GM10248 (cell line): ENCODE data around the gene ZNF652.
"Not testable (repeated sequence)": the region's sequence is repeated elsewhere in the genome, so short reads cannot be mapped to it uniquely, and the experiment has no call there.

Experiments
- CTCF ChIA-PET: fragments of 300-600 bp; sonication (Branson Sonifier 250); formaldehyde crosslinking; extraction: SDS; loops from one replicate; lab custom pipeline; 2021; ENCODE audit warnings: antibody characterized with exemption; lab: Yijun Ruan, JAX
- POLR2A ChIA-PET: fragments of 350-650 bp; sonication (Branson Sonifier 250); formaldehyde crosslinking; extraction: SDS; loops from one replicate; lab custom pipeline; 2020; ENCODE audit warnings: antibody characterized with exemption; lab: Yijun Ruan, JAX
- DNase-seq: peaks from one replicate; pipeline ENCODE4 v3.0.0; 2012; ENCODE audit errors: extremely low spot score
- CTCF ChIP-seq: IDR thresholded peaks from 2 replicates; pipeline ENCODE4 v1.5.1; 2012; ENCODE audit warnings: mild to moderate bottlenecking, low read depth; ENCODE audit errors: extremely low read depth, missing control alignments, control extremely low read depth

Gene ZNF652

DNA sequence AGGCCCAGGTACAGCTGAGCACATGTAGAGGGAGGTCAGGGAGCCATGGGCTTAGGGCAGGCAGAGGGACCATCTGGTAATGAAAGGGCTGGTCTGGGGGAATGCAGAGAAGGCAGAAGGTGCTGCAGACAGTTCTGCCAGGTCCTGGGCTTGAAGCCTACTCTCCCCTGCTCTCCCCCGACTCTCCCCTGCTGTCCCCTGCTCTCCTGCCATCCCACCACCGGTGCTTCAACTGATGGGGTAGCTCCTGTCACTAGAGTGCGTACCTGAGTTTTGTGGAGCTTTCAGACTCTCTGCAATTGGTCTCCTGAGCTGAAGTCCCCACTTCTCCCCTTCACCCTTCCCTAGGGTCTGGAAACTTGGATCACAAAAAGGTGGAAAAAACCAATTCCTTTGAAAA lies 94.1 kb downstream of the ZNF652 start:
- no peak for DNase-seq
- TF ChIP-seq CTCF, result no peak
- ChIA-PET POLR2A (no interaction called here), CTCF (no interaction called here)

DNA sequence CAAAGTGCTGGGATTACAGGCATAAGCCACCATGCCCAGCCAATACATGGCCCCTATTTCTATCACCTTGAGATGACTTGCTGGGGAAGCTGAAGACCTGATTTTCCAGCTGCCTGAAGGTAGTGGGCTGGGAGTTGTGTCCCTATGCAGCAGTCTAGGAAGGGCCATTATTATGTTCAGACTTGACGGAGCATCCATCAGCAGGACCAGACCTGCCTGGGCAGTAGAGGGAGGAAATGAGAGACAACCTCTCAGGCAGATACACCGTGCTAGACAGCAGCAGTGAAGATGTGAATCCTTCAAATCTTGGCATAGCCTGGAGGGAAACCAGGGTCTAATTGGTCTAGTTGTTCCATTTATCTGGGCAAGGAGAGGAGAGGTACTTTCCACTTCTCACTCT lies 95.8 kb downstream of the ZNF652 start:
- CTCF ChIA-PET, result no interaction called here
- TF ChIP-seq CTCF, result no peak
- no peak for DNase-seq
- POLR2A ChIA-PET, result no interaction called here

DNA sequence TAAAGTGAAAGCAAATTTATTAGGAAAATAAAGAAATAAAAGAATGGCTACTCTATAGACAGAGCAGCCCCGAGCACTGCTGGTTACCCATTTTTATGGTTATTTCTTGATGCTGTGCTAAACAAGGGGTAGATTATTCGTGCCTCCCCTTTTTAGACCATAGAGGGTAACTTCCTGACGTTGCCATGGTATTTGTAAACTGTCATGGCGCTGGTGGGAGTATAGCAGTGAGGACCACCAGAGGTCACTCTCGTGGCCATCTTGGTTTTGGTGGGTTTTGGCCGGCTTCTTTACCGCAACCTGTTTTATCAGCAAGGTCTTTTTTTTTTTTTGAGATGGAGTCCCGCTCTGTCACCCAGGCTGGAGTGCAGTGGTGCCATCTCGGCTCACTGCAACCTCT lies 100.5 kb downstream of the ZNF652 start:
- DNase-seq, POLR2A ChIA-PET: not testable (repeated sequence)

GRCh38 chr17:49260817-49261291 lies 101.2 kb downstream of the ZNF652 start:
- no peak for TF ChIP-seq CTCF
- no peak for DNase-seq
- ChIA-PET POLR2A (no interaction called here), CTCF (interaction anchor here (0.8 kb wide), 1 partner anchor 34 kb away, joined by 3 read pairs; no protein-coding TSS in a partner anchor)

More for the DNA sequence above, 100.5 kb downstream of the ZNF652 start:
- CTCF ChIA-PET, result interaction anchor here (0.8 kb wide), 1 partner anchor 34 kb away, joined by 3 read pairs; no protein-coding TSS in a partner anchor

- TF ChIP-seq CTCF, result no peak
- ChIA-PET POLR2A (interaction anchor here (0.6 kb wide), 1 partner anchor 251 kb away, joined by 3 read pairs; no protein-coding TSS in a partner anchor), CTCF (interaction anchor here (0.8 to 1.0 kb wide), 2 partner anchors 33 kb away, joined by 3 read pairs; no protein-coding TSS in a partner anchor)
- DNase-seq, result peak; percentile 68
These were observed 101.8 kb downstream of the ZNF652 start for GRCh38 chr17:49260011-49260816.

DNA sequence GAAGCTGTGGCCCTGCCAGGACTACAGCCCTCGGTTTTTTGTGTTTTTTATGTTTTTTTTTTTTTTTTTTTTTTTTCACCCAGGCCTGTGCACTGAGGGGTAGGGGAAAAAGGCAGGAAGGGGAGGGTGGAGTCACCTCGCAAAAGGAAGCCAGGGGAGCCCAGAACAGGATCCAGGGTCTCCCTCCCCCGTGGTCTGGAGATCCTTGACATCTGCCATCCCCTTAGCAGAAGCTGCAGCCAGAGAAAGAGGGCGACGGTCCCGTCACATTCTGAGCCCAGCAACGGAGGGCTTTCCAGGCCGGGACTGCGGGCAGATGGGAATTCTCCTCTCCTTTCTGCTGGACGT lies 102.4 kb downstream of the ZNF652 start:
- POLR2A ChIA-PET, result no interaction called here
- no peak for TF ChIP-seq CTCF
- CTCF ChIA-PET, result interaction anchor here (1.0 kb wide), 1 partner anchor 32 kb away, joined by 3 read pairs; no protein-coding TSS in a partner anchor
- DNase-seq, result no peak

DNA sequence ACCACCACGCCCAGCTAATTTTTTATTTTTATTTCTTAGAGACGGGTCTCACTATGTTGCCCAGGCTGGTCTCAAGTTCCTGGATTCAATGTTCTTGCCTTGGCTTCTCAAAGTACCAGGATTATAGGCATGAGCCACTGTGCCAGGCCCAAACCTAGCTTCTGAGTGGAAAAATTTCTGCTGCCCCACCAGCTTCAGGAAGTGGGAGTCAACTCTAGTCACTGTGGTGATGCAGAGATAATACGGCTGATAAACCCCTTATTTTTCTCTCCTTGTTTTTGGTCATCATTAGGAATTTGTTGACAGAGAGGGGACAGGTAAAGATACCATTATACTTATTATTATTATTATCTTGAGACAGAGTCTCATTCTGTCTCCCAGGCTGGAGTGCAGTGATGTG lies 103.7 kb downstream of the ZNF652 start:
- TF ChIP-seq CTCF, result no peak
- POLR2A ChIA-PET, result no interaction called here
- no peak for DNase-seq
- CTCF ChIA-PET, result no interaction called here
